DMS 273 treated with DMSO at 0.1 percent for 48 hours (cell line): Measurements from ENCODE around the gene SLC36A4.
"Not testable (repeated sequence)": the region's sequence is repeated elsewhere in the genome, so short reads cannot be mapped to it uniquely, and the experiment has no call there.

Source experiments
- DNase-seq: peaks from one replicate; lab custom pipeline; 2025; lab: John Stamatoyannopoulos, UW

The SLC36A4 gene

GRCh38 chr11:93194673-93195291 lies 3.0 kb downstream of the SLC36A4 start:
- no peak for DNase-seq

GRCh38 chr11:93193731-93194130 lies 4.1 kb downstream of the SLC36A4 start:
- no peak for DNase-seq

GRCh38 chr11:93192163-93192562 lies 5.6 kb downstream of the SLC36A4 start:
- no peak for DNase-seq

GRCh38 chr11:93189462-93189861 lies 8.3 kb downstream of the SLC36A4 start:
- DNase-seq = no peak

GRCh38 chr11:93188726-93189125 lies 9.1 kb downstream of the SLC36A4 start:
- no peak for DNase-seq

- no peak for DNase-seq
These were observed 10.5 kb downstream of the SLC36A4 start for GRCh38 chr11:93187290-93187689.

GRCh38 chr11:93177891-93178290 lies 19.9 kb downstream of the SLC36A4 start:
- DNase-seq = not testable (repeated sequence)

GRCh38 chr11:93169950-93170561 lies 27.7 kb downstream of the SLC36A4 start:
- DNase-seq = no peak

- DNase-seq = no peak
These were observed 28.6 kb downstream of the SLC36A4 start for GRCh38 chr11:93169143-93169542.

- no peak for DNase-seq
These were observed 30.9 kb downstream of the SLC36A4 start for GRCh38 chr11:93166862-93167261.

GRCh38 chr11:93166194-93166593 lies 31.6 kb downstream of the SLC36A4 start:
- DNase-seq = no peak

- DNase-seq = no peak
These were observed 37.0 kb downstream of the SLC36A4 start for GRCh38 chr11:93160808-93161207.

- no peak for DNase-seq
These were observed 37.6 kb downstream of the SLC36A4 start for GRCh38 chr11:93160156-93160555.

- no peak for DNase-seq
These were observed 38.1 kb downstream of the SLC36A4 start for GRCh38 chr11:93159721-93160120.

- DNase-seq = no peak
These were observed 42.1 kb downstream of the SLC36A4 start for GRCh38 chr11:93155738-93156137.

GRCh38 chr11:93145390-93145915 lies 52.3 kb downstream of the SLC36A4 start:
- DNase-seq = no peak

- no peak for DNase-seq
These were observed 54.0 kb downstream of the SLC36A4 start for GRCh38 chr11:93143800-93144199.

GRCh38 chr11:93143186-93143585 lies 54.6 kb downstream of the SLC36A4 start:
- no peak for DNase-seq

- no peak for DNase-seq
These were observed 64.2 kb downstream of the SLC36A4 start for GRCh38 chr11:93133488-93134109.

- no peak for DNase-seq
These were observed 65.0 kb downstream of the SLC36A4 start for GRCh38 chr11:93132836-93133235.

GRCh38 chr11:93131709-93132108 lies 66.1 kb downstream of the SLC36A4 start:
- no peak for DNase-seq

GRCh38 chr11:93128574-93128973 lies 69.2 kb downstream of the SLC36A4 start:
- no peak for DNase-seq

GRCh38 chr11:93123351-93123898 lies 74.4 kb downstream of the SLC36A4 start:
- DNase-seq = no peak
